ENCODE data around the gene AUTS2. TPM values are rescaled to one million over a fixed set of nuclear protein-coding genes. Genes with fewer than 3 reads are reported as not detected.

AUTS2 gene
- total RNA-seq, 2 experiments from 2014 or later, result 17.5 to 23.8 TPM

GRCh38 chr7:70389531-70390151 is 791.4 kb downstream of the AUTS2 start:
- no peak for DNase-seq
- ATAC-seq (ENCODE audit: low read depth), result no peak
- H3K4me1 Mint-ChIP-seq, result no peaks in the 10 kb centered on the region
- POLR2A ChIA-PET, result no interaction called here
- no peaks in the 10 kb centered on the region for H3K9me3 Mint-ChIP-seq
- no peak overlapping the region for H3K4me3 Mint-ChIP-seq
- H3K27me3 Mint-ChIP-seq, result peaks cover 2% of the 10 kb centered on the region
- H3K36me3 Mint-ChIP-seq, result no peaks in the 10 kb centered on the region
- no peak overlapping the region for H3K27ac Mint-ChIP-seq

- ATAC-seq (ENCODE audit: low read depth) (no peak), DNase-seq (no peak)
- Mint-ChIP-seq H3K4me3 (no peak overlapping the region), H3K27ac (no peak overlapping the region), H3K9me3 (no peaks in the 10 kb centered on the region), H3K4me1 (no peaks in the 10 kb centered on the region), H3K27me3 (peaks cover 2% of the 10 kb centered on the region), H3K36me3 (no peaks in the 10 kb centered on the region)
- POLR2A ChIA-PET, result no interaction called here
Measured at GRCh38 chr7:70390251-70390650, 792.0 kb downstream of the AUTS2 start.

GRCh38 chr7:70392256-70392876 is 794.1 kb downstream of the AUTS2 start:
- Mint-ChIP-seq H3K27ac (no peak overlapping the region), H3K4me3 (no peak overlapping the region), H3K4me1 (no peaks in the 10 kb centered on the region), H3K9me3 (no peaks in the 10 kb centered on the region), H3K36me3 (no peaks in the 10 kb centered on the region), H3K27me3 (peaks cover 2% of the 10 kb centered on the region)
- DNase-seq, result no peak
- POLR2A ChIA-PET, result no interaction called here
- no peak for ATAC-seq (ENCODE audit: low read depth)

- Mint-ChIP-seq H3K36me3 (no peaks in the 10 kb centered on the region), H3K27me3 (peaks cover 2% of the 10 kb centered on the region), H3K4me1 (no peaks in the 10 kb centered on the region), H3K9me3 (no peaks in the 10 kb centered on the region), H3K27ac (no peak overlapping the region), H3K4me3 (no peak overlapping the region)
- ATAC-seq (ENCODE audit: low read depth), result no peak
- no peak for DNase-seq
- POLR2A ChIA-PET, result no interaction called here
Measured at GRCh38 chr7:70392877-70393435, 794.7 kb downstream of the AUTS2 start.

GRCh38 chr7:70393956-70394355 is 795.7 kb downstream of the AUTS2 start:
- H3K27ac Mint-ChIP-seq, result no peak overlapping the region
- H3K36me3 Mint-ChIP-seq, result no peaks in the 10 kb centered on the region
- ATAC-seq (ENCODE audit: low read depth) (no peak), DNase-seq (no peak)
- peaks cover 2% of the 10 kb centered on the region for H3K27me3 Mint-ChIP-seq
- no peaks in the 10 kb centered on the region for H3K4me1 Mint-ChIP-seq
- no peaks in the 10 kb centered on the region for H3K9me3 Mint-ChIP-seq
- POLR2A ChIA-PET, result no interaction called here
- H3K4me3 Mint-ChIP-seq, result no peak overlapping the region

- no peak for DNase-seq
- H3K4me3 Mint-ChIP-seq, result no peak overlapping the region
- no peak for ATAC-seq (ENCODE audit: low read depth)
- no peaks in the 10 kb centered on the region for H3K36me3 Mint-ChIP-seq
- no peaks in the 10 kb centered on the region for H3K27me3 Mint-ChIP-seq
- POLR2A ChIA-PET, result no interaction called here
- H3K9me3 Mint-ChIP-seq, result no peaks in the 10 kb centered on the region
- no peak overlapping the region for H3K27ac Mint-ChIP-seq
- no peaks in the 10 kb centered on the region for H3K4me1 Mint-ChIP-seq
Measured at GRCh38 chr7:70400829-70401380, 802.6 kb downstream of the AUTS2 start.

GRCh38 chr7:70402069-70402468 is 803.8 kb downstream of the AUTS2 start:
- Mint-ChIP-seq H3K4me1 (no peaks in the 10 kb centered on the region), H3K36me3 (no peaks in the 10 kb centered on the region), H3K4me3 (no peak overlapping the region), H3K27ac (no peak overlapping the region), H3K9me3 (no peaks in the 10 kb centered on the region), H3K27me3 (no peaks in the 10 kb centered on the region)
- DNase-seq, result no peak
- POLR2A ChIA-PET, result no interaction called here
- ATAC-seq (ENCODE audit: low read depth), result no peak

GRCh38 chr7:70405241-70405640 is 807.0 kb downstream of the AUTS2 start:
- ATAC-seq (ENCODE audit: low read depth) (no peak), DNase-seq (no peak)
- POLR2A ChIA-PET, result no interaction called here
- no peaks in the 10 kb centered on the region for H3K4me1 Mint-ChIP-seq
- no peaks in the 10 kb centered on the region for H3K9me3 Mint-ChIP-seq
- no peak overlapping the region for H3K27ac Mint-ChIP-seq
- no peaks in the 10 kb centered on the region for H3K27me3 Mint-ChIP-seq
- no peak overlapping the region for H3K4me3 Mint-ChIP-seq
- no peaks in the 10 kb centered on the region for H3K36me3 Mint-ChIP-seq

- no peaks in the 10 kb centered on the region for H3K36me3 Mint-ChIP-seq
- H3K9me3 Mint-ChIP-seq, result no peaks in the 10 kb centered on the region
- no peak overlapping the region for H3K27ac Mint-ChIP-seq
- no peaks in the 10 kb centered on the region for H3K4me1 Mint-ChIP-seq
- POLR2A ChIA-PET, result no interaction called here
- ATAC-seq (ENCODE audit: low read depth) (no peak), DNase-seq (no peak)
- no peak overlapping the region for H3K4me3 Mint-ChIP-seq
- H3K27me3 Mint-ChIP-seq, result no peaks in the 10 kb centered on the region
Measured at GRCh38 chr7:70406186-70406949, 808.1 kb downstream of the AUTS2 start.

- no peaks in the 10 kb centered on the region for H3K4me1 Mint-ChIP-seq
- ATAC-seq (ENCODE audit: low read depth), result no peak
- POLR2A ChIA-PET, result no interaction called here
- no peak overlapping the region for H3K27ac Mint-ChIP-seq
- no peak overlapping the region for H3K4me3 Mint-ChIP-seq
- DNase-seq, result no peak
- no peaks in the 10 kb centered on the region for H3K36me3 Mint-ChIP-seq
- no peaks in the 10 kb centered on the region for H3K9me3 Mint-ChIP-seq
- H3K27me3 Mint-ChIP-seq, result no peaks in the 10 kb centered on the region
Measured at GRCh38 chr7:70406950-70407209, 808.6 kb downstream of the AUTS2 start.

- no peak for DNase-seq
- H3K9me3 Mint-ChIP-seq, result no peaks in the 10 kb centered on the region
- H3K27me3 Mint-ChIP-seq, result no peaks in the 10 kb centered on the region
- H3K27ac Mint-ChIP-seq, result no peak overlapping the region
- no peak for ATAC-seq (ENCODE audit: low read depth)
- H3K4me1 Mint-ChIP-seq, result no peaks in the 10 kb centered on the region
- H3K4me3 Mint-ChIP-seq, result no peak overlapping the region
- no peaks in the 10 kb centered on the region for H3K36me3 Mint-ChIP-seq
- POLR2A ChIA-PET, result no interaction called here
Measured at GRCh38 chr7:70408477-70408876, 810.2 kb downstream of the AUTS2 start.

GRCh38 chr7:70408891-70409290 is 810.6 kb downstream of the AUTS2 start:
- no peak overlapping the region for H3K27ac Mint-ChIP-seq
- POLR2A ChIA-PET, result no interaction called here
- H3K9me3 Mint-ChIP-seq, result no peaks in the 10 kb centered on the region
- no peak overlapping the region for H3K4me3 Mint-ChIP-seq
- DNase-seq (no peak), ATAC-seq (ENCODE audit: low read depth) (no peak)
- no peaks in the 10 kb centered on the region for H3K36me3 Mint-ChIP-seq
- H3K27me3 Mint-ChIP-seq, result no peaks in the 10 kb centered on the region
- no peaks in the 10 kb centered on the region for H3K4me1 Mint-ChIP-seq

- POLR2A ChIA-PET, result no interaction called here
- no peak for DNase-seq
- H3K27ac Mint-ChIP-seq, result no peak overlapping the region
- H3K4me1 Mint-ChIP-seq, result no peaks in the 10 kb centered on the region
- no peak overlapping the region for H3K4me3 Mint-ChIP-seq
- no peaks in the 10 kb centered on the region for H3K9me3 Mint-ChIP-seq
- no peak for ATAC-seq (ENCODE audit: low read depth)
- H3K27me3 Mint-ChIP-seq, result no peaks in the 10 kb centered on the region
- no peaks in the 10 kb centered on the region for H3K36me3 Mint-ChIP-seq
Measured at GRCh38 chr7:70410134-70410750, 812.0 kb downstream of the AUTS2 start.

All from activated naive CD8-positive, alpha-beta T cell treated with anti-CD3 and anti-CD28 coated beads, Interleukin-2, amount 10 ng/mL, durations not matched to agents 7 days and 5 days (primary cell).